GM21447 (cell line): ENCODE results near the gene PTPRK.

ENCODE experiments used
- ATAC-seq: cut with Tn5 transposase; IDR thresholded peaks from one replicate; pipeline ENCODE4 v1.9.1; 2021; ENCODE audit not compliant: unreplicated experiment

The PTPRK gene

DNA sequence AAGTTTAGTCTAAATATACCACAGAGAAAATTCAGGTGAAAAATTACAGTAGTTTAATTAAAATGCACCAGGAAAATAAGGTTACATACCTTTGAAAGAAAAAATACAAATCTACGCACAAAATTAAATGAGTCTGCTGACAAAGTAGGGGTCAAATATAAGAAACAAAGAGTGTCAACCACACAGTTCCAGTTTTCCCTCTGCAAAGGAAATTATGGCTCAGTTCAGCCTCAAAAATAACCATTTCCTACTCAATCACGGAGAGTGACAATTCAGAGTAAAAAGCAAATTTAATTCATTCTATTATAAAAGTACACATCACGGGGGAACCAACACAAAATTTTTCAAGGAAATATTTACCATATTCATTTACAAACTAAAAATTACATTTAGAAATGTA is 124.8 kb downstream of the PTPRK start:
- no peak for ATAC-seq

DNA sequence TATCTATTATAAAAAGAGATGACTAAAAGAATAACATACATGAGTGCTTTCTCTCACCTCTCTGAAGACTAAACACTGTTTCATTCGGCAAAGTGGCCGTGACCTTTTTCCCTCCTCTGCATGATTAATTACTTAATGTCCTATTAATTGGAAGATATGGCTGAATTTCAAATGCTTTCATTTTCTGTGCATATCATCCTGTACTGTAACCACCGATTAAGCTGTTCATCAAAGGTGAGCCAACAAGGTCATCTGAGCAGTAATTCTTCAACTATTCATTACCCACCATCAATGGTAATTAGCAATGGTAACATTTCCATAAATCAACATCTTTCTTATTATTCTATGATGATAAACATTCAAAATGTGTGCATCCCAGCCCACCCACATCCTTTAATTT is 125.2 kb downstream of the PTPRK start:
- ATAC-seq, result no peak

DNA sequence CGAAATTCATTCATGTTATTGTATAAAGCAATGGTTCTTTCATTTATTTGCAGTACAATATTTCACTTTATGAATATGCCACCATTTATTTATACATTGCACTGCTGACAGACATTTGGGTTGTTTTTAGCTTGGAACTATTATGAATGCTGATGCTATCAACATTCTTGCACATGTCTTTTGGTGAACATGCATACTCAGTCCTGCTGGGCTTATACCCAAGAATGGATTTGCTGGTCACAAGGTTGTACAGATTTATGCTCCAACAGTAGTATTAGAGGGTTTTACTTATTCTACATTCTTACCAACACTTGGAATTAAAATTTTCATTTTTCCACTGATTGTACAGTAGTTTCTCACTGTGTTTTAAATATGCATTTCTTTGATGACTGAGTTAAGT is 126.2 kb downstream of the PTPRK start:
- ATAC-seq, result no peak

DNA sequence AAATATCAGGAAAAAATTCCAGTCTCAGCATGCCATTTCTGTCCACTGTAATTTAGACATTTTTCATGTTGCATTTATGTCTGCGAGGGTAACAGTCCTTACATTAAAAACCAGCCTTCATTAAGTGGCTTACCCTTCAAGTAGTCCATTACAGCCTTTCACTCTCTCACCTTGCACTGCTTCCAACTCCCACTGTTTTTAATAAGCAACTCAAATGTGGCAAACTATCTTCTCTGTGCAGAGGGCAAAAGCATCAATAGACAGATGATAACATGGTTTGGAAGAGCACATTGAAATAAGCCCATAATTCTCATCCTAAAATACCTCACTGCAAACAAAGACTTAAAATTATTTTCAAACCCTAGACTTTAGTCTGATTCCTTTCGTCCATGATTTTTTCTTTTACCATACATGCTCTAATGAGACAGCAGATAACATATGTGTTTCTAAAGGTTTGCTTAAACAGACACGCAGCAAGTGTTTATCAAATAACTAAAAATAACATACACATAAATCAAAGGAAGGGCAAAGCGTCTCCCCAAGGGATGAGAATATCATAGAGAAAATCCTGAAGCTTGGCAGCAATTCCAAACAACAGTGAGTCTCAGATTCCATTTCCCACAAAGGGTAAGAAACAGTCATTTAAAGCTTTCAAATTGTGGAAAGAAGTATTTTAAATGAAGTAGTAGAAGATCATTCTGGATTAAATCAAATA is 130.4 kb downstream of the PTPRK start:
- no peak for ATAC-seq

- no peak for ATAC-seq
These were observed 132.0 kb downstream of the PTPRK start for GRCh38 chr6:128388380-128388779.

- ATAC-seq, result no peak
These were observed 139.5 kb downstream of the PTPRK start for GRCh38 chr6:128380891-128381290.

DNA sequence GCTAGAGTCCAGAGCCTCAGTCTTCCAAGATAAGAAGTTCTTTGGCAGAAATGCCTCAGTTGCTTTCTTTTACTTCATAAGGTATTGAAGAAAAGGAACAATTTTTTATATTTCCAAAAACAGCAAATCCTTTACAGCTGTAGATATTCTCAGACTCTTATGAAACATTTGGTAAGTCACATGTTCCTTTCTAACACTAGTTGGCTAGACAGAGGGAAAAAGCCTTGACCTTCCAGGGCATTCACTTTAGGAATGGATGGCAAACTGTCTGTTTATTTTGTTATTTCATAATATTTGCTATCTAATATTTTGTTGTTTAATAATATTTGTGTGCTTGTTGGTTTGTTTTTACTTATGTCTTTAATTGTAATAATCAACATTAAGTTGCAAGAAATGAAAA is 140.8 kb downstream of the PTPRK start:
- no peak for ATAC-seq

DNA sequence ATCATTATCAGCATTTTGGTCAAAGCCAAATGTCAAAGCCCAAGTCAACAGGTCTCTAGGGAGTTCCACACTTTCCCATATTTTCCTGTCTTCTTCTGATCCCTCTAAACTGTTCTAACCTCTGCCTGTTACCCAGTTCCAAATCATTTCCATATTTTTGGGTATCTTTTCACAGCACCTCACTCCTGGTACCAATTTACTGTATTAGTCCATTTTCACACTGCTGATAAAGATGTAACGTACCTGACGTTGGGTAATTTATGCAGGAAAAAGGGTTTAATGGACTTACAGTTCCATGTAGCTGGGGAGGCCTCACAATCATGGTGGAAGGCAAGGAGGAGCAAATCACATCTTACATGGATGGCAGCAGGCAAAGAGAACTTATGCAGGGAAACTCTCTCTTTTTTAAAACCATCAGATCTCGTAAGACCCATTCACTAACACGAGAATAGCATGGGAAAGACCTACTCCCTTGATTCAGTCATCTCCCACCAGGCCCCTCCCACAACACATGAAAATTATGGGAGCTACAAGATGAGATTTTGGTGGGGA is 143.4 kb downstream of the PTPRK start:
- no peak for ATAC-seq

GRCh38 chr6:128371136-128371535 is 149.3 kb downstream of the PTPRK start:
- ATAC-seq, result no peak

DNA sequence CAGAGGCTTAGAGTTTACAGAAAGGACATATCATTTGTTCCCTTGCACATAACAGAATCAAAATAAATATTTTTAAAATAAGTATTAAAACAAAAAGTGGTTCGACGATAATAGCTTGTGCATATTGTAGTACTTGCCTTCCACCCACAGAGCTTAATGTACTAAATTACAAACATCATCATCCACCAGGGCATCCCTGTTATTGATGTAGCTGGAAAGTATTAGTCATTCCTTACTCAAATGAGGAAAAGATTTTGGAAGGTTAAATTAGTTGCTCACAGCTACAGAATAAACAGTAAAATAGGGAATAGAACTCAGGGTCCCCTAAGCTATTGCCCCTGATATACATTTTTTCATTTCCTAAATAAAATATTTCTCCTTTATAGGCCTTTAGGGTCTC is 150.3 kb downstream of the PTPRK start:
- no peak for ATAC-seq

DNA sequence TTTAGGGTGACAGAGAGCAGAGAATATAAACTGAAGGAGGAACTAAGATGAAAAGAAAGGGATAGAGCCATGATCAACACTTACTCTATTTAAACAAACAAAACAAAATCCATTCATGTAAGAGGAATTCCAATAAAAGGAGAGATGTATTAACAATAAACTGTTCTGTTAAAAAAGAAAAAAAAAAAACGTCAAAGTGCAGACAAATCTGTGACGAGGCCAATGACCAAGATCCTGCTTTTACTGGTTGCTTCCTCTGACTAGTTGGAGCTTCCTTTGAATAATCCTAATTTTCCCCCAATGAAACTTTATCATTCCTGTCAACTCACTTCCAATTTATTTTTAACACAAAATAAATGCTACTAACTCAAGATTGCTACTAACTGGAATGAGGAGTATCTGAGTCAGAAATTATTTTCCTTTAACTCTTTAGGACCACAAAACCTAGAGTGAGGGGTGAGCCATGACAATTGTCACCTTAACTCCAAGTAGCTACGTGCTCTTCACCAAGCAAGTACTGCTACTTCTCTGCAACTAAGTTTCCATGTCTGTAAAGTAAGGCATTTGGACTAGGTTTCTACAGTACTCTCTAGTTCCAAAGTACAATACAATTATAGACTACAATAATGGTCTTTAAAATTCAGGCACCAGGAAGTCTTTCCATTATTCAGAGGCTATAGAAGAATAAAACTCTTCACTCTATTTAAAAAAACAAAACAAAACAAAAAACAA is 152.0 kb downstream of the PTPRK start:
- no peak for ATAC-seq

DNA sequence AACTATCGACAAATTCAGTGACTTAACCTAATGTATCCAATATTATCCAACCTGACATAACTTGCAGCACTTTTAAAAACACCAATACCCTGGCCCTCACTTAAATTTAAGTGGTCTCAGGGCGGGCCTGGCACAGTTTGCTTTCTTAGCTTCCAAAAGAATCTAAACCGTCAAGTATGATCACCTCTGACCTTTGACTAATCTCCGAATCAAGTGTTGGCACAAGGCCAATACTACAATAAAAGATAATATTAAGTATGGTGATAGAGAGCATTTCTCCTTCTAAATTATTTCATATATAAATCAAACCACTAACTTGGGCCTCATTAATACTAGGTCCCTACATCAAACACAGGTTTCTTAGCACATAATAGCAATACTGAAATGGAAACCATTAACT is 153.0 kb downstream of the PTPRK start:
- no peak for ATAC-seq

DNA sequence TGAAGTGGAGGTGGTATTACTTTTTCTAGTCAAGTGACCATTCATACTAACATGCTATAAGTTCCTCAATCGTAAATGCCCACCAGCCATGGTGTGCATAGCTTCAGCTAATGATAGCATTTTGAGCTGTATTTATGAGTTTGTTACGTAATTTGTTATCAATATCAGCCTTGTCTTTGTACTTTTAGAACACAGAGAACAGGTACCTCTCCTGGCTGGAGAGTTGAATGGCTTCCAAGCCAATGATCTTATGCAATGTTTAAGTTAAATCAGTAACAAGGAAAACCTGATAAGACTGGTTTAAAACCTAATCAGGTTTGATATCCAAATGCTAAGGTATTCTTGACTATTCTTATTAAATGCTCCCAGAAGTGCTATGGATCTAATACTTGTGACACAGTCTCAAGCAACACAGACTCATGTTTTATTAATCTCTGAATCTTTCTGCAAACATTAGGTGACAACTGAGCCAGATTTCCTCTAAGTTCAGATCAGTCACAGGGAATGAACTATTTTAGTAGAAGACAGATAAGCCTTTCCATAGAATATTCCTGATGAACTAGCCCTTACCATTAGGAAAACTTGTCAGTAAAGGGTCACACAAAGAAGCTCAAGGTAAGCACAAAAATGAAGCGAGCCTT is 154.8 kb downstream of the PTPRK start:
- no peak for ATAC-seq

GRCh38 chr6:128364766-128365519 is 155.5 kb downstream of the PTPRK start:
- ATAC-seq, result no peak

GRCh38 chr6:128363020-128363813 is 157.2 kb downstream of the PTPRK start:
- no peak for ATAC-seq

- ATAC-seq, result no peak
These were observed 159.0 kb downstream of the PTPRK start for GRCh38 chr6:128361378-128361777.

- no peak for ATAC-seq
These were observed 162.1 kb downstream of the PTPRK start for GRCh38 chr6:128358244-128358776.

DNA sequence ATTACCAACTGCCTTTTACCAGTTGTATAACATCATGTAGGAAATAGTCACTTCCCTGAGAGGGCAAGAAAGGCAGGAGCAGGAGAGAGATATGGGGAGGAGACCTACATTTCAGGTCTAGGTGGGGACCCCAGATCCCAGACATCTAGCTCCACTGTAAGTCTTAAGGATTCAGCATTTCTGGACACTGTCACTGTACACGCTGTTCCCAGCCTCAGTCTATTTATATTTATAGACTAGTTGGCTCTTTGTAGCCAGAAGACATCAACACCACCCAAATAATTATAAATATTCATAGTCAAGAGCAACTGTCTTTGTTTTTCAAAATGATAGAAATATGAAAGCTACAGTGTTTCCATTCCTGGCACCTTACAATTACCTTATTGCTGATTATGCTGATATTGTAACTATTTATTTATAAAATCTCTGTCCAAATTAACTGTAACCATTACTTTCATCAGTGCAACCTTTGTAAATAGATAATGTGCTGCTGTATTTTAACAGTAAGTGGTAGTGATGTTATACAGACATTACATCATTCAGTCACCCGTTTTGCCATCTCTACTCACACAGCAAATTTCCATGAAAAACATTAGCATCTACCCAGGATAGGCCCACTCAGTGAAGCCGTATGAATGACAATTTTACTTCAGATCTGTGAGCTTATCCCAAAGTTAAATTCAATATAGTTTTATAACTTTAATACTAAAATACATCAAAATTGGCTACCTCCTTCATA is 162.8 kb downstream of the PTPRK start:
- ATAC-seq, result no peak

DNA sequence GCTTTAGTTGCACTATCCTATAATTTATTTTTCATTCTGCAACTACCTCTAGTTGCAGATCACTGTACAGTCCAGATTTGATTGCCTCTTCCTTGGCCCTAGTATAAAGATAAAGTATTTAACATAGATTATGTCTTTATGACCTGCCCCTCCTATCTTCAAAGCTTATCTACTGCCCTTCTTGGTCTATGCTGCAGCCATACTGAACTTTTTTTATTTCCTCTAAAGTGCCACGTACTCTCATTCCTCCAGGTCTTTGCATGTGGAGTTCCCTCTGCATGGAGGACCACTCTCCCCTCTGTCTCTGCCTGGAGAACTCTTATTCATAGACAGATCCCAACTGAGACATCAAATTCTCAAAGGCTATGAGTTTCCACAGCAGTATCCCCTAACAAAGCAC is 168.0 kb downstream of the PTPRK start:
- ATAC-seq, result no peak

- ATAC-seq, result no peak
These were observed 169.2 kb downstream of the PTPRK start for GRCh38 chr6:128351255-128351514.
